HG03469 (cell line): ENCODE results near the gene ARHGAP23.
"Not testable (repeated sequence)": the region's sequence is repeated elsewhere in the genome, so short reads cannot be mapped to it uniquely, and the experiment has no call there.

Experiments
- ATAC-seq: cut with Tn5 transposase; IDR thresholded peaks from one replicate; pipeline ENCODE4 v1.9.1; 2021; ENCODE audit warnings: mild to moderate bottlenecking, moderate library complexity, moderate number of reproducible peaks; ENCODE audit not compliant: unreplicated experiment

ARHGAP23 gene

DNA sequence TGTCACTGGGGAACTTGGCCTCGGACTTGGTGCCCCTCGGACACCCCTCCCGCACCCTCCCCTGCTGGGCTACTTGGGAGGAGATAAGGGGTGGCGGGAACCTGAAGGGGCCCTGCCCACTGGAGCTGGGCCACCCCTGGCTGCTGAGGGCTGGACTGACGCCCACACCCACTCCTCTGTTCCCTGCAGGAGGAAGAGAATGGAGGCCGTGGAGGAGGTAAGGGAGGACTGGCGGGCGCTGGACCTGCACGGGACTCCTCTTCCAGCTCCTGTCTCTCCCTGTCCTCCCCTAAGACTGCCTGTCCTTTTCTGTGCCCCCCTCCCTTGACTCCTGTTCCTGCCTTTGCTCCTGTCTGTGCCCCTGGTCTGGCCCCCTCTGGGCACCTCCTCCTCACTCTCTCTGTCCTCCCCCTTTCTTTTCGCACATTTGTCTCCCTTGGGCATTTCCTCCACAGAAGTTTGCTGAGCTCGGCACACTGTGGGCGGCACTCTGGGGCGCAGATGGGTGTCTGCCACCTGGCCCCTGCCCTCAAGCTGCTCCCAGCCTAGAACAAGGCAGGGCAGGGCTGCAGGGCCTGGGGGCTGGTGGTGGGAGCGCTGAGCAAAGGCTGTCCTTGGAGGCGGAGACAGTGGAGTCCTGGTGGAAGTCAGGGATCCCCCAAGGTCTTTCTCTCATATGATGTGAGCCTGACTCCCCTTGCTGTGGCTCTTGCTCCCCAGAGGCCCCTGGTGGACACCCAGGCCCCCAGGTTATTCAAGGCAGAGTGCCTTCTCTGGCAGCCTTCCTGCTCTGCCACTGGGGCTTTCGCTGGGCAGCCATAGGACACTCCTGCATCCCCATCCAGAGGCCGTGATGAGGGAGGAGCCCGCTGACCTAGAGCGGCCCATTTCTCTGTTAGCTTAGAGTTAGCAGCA lies 32.7 kb downstream of the ARHGAP23 start:
- ATAC-seq: no peak

DNA sequence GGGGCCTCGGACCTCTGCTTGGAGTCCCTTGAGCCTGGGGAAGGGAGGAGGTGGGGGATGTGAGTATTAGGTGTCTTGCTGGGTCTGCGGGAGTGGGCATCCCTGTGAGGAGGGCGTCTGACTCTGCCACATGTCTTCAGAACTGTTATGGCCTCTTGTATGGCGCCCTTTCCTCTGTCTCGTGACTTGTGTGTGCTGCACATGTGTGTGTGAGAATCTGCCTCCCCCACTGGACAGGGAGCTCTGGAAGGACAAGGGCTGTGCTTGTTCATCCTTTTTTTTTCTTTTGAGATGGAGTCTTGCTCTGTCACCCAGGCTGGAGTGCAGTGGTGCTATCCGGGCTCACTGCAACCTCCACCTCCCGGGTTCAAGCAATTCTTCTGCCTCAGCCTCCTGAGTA lies 33.4 kb downstream of the ARHGAP23 start:
- ATAC-seq: no peak

DNA sequence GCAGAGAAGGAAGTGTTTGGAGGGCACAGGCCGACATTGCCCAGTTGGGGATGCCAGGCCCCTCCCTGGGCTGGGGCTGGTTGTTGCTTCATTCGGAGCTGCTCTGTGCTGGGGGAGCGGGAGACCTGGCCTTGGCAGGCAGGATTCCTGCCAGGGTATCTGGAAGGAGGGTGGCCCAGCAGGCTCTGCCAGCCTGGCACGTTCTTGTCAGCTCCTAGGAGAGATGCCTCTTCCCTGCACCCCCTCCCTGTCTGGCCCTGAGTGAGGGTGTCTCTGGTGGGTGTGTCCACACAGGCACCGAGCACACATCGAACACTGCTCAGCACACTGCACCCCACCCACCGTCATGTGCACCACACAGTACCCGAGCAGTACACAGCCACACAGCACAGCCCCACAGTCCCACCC lies 35.2 kb downstream of the ARHGAP23 start:
- no peak for ATAC-seq

GRCh38 chr17:38464251-38464722 lies 36.0 kb downstream of the ARHGAP23 start:
- ATAC-seq: no peak

- ATAC-seq: no peak
These were observed 36.6 kb downstream of the ARHGAP23 start for GRCh38 chr17:38464723-38465390.

GRCh38 chr17:38465391-38466345 lies 37.4 kb downstream of the ARHGAP23 start:
- no peak for ATAC-seq

DNA sequence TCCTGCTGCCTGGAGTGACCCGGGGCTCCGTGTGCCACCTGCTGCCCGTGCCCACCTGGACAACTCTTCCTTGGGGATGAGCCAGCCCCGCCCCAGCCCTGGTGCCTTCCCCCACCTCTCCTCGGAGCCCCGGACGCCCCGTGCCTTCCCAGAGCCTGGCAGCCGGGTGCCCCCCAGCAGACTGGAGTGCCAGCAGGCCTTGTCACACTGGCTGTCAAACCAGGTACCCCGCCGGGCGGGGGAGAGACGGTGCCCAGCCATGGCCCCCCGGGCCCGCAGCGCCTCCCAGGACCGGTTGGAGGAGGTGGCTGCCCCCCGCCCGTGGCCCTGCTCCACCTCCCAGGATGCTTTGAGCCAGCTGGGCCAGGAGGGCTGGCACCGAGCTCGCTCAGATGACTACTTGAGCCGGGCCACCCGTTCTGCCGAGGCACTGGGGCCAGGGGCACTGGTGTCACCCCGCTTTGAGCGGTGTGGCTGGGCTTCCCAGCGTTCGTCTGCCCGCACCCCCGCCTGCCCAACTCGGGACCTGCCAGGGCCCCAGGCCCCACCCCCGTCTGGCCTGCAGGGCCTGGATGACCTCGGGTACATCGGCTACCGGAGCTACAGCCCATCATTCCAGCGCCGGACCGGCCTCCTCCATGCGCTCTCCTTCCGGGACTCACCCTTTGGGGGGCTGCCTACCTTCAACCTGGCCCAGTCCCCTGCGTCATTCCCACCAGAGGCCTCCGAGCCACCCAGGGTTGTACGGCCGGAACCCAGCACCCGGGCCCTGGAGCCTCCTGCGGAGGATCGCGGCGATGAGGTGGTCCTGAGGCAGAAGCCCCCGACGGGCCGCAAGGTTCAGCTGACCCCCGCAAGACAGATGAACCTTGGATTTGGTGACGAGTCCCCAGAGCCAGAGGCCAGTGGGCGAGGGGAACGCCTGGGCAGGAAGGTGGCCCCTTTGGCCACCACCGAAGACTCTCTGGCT lies 38.4 kb downstream of the ARHGAP23 start:
- ATAC-seq: no peak

- no peak for ATAC-seq
These were observed 39.2 kb downstream of the ARHGAP23 start for GRCh38 chr17:38467491-38467890.

DNA sequence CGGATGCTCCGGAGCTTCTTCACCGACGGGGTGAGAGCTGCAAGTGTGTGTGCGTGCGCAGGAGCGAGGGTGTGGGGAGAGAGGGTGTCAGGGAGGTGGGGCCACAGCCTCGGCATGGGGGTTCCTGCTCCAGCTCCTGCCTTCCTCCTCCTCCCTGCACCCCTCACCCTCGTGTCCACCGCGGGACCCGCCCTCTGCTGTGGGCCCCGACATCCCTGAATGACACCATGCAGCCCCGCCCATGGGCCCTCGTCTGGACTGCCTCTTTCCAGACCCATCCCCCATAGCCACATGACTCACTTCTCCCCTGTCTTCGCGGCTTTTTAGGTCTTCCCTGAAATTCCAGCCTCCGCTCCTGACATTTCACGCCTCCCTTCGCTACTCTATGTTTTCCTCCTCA lies 41.6 kb downstream of the ARHGAP23 start:
- no peak for ATAC-seq

DNA sequence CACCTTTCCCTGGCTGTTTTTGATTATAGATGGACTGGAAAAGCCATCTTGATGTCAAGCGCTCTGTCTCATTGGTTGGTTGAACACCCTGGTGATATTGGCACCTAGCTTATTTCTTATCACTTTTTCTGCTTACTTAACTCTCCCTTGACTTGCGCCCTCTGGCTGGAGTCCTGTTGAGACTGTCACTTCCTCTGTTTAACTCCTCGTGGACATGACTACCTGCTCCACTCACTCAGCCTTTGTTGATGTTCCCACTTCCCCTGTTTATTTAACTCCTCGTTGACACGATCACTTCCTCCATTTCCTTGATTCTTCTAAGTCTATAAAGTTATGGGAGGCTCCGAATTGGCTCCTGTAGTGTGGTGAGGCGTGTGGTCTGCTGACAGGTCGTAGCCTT lies 43.0 kb downstream of the ARHGAP23 start:
- not testable (repeated sequence) for ATAC-seq

DNA sequence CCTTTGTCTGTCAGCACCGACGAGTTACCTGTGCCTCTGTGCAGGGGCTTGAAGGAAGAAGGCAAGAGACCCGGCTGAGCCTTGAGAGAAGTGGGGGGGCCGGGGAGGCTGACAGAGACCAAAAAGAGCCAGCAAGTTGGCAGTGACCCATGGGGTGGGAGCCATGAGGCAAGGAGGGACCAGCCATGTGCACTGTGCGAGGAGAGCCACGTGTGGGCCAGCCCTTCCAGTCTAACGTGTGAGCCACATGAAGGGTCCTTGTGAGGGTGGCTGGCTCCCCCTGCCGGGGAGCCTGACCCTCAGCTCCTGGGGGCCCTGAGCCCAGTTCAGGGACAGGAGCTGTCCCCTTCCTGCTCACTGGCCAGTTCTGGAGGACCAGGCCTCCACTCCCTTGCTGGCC lies 46.4 kb downstream of the ARHGAP23 start:
- ATAC-seq: not testable (repeated sequence)

DNA sequence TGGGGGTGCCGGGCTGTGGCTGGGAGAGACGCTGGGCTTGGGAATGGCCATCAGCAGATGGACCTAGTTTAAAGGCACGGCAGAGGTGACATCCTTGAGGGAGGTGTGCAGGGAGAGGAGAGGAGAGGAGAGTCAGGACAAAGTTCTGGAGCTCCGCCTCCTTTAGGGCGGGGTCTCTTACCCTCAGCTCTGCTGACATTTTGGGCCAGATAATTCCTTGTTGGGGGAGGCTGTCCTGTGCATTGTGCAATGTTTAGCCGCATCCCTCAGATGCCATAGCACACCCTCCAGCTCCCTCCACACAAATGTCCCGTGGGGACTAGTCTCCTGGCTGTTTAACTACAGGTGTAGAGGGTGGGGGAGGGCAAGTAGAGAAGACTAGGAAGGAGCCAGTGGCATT lies 48.3 kb downstream of the ARHGAP23 start:
- ATAC-seq: no peak

DNA sequence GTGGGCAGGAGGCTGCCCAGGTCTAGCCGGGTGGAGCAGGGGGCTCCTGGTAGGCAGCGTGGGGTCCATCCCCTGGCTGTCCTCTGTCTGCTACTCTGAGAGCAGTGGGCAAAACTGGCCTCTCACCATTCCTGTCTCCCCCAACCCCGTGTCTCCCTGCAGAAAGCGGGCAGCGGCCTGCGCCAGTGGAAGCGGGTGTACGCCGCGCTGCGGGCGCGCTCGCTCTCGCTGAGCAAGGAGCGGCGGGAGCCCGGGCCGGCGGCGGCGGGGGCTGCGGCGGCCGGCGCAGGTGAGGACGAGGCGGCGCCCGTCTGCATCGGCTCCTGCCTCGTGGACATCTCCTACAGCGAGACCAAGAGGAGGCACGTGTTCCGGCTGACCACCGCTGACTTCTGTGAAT lies 49.2 kb downstream of the ARHGAP23 start:
- ATAC-seq: not testable (repeated sequence)

- ATAC-seq: not testable (repeated sequence)
These were observed 49.7 kb downstream of the ARHGAP23 start for GRCh38 chr17:38477951-38478350.

GRCh38 chr17:38478667-38479066 lies 50.4 kb downstream of the ARHGAP23 start:
- not testable (repeated sequence) for ATAC-seq

DNA sequence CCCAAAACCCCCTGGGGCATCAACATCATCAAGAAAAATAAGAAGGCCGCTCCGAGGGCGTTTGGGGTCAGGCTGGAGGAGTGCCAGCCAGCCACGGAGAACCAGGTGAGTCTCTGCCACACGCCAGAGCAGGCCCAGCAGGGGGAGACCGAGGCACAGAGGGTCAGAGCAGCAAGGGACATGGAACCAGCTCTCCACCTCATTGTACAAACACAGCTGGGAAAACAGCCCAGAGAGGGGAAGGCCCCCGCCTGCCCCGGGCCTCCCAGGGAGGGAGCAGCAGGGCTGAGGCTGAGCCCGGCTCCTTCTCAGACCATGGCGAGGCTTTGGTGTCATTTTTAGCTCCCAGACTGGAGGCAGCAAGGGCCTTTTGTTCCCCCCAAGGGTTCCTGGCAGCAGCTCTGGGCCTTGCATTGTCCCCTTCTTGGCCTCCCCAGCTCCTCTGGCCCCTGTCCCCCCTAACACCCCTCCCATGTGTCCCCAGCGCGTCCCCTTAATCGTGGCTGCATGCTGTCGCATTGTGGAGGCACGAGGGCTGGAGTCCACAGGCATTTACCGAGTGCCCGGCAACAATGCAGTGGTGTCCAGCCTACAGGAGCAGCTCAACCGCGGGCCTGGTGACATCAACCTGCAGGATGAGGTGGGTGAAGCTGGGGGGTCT lies 53.9 kb downstream of the ARHGAP23 start:
- ATAC-seq: not testable (repeated sequence)

DNA sequence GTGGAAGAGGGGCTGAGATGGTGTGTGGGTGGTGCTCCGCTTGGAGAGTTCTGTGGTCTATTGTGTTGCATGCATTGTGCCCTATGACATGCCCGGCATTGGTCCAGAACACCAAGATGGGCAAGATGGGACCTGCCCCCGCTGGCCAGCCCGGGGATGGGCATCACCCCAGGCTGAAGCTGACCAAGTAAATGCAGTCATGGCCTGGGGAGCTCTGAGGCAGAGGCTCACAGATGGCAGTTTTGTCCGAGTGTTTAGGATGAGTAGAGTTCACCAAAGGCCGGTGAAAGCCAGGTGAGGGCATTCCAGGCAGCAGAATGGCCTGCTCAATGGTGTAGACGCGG lies 54.4 kb downstream of the ARHGAP23 start:
- not testable (repeated sequence) for ATAC-seq

GRCh38 chr17:38484242-38485145 lies 56.2 kb downstream of the ARHGAP23 start:
- not testable (repeated sequence) for ATAC-seq
